ENCODE data around the gene SH3BP5.

DNA sequence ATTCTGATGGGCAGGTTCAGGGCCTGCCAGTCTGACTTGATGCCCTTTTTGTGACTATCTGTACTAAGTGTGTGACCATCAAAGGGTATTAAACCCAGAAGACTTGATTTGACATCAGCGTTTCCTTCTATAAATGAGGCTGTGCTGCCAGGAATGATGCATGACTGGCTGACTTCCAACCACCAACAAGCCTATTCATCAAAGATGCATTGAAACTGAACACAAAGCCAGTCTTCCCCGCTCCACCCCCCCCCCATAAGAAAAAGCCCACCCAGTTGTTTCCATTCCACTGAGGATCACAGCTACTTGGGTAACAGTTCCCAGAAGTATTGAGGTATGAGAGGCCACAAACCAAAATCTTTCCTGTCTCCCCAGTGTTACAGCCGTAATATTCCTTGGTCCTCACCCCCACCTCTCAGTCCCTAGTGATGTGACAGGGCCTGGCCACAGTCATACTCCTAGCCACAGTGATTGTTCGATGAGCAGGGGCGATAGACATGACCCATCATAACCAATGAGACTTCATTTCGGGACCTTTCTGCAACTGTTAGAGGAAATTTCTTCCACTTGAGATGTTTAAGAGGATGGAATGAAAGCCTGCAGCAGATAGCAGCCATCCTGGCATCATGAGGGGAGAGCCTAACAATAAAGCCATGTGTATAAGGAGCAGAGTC is 22.6 kb downstream of the SH3BP5 start:
- TF ChIP-seq EP300 (IDR thresholded peaks at IDR 0.05) = peak; percentile 48 to 51
- TF ChIP-seq, protein P1, sequence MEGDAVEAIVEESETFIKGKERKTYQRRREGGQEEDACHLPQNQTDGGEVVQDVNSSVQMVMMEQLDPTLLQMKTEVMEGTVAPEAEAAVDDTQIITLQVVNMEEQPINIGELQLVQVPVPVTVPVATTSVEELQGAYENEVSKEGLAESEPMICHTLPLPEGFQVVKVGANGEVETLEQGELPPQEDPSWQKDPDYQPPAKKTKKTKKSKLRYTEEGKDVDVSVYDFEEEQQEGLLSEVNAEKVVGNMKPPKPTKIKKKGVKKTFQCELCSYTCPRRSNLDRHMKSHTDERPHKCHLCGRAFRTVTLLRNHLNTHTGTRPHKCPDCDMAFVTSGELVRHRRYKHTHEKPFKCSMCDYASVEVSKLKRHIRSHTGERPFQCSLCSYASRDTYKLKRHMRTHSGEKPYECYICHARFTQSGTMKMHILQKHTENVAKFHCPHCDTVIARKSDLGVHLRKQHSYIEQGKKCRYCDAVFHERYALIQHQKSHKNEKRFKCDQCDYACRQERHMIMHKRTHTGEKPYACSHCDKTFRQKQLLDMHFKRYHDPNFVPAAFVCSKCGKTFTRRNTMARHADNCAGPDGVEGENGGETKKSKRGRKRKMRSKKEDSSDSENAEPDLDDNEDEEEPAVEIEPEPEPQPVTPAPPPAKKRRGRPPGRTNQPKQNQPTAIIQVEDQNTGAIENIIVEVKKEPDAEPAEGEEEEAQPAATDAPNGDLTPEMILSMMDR (IDR thresholded peaks at IDR 0.05) = no peak
- peak in 1 of 2 donors; percentile 22 for TF ChIP-seq POLR2A (IDR thresholded peaks at IDR 0.05)

Data from tibial nerve (tissue), 4 donors.